Progenitor cell of endocrine pancreas (in vitro differentiated cells): ENCODE results near the gene RUNDC3A. TPM values are rescaled to one million over a fixed set of nuclear protein-coding genes. Genes with fewer than 3 reads are reported as not detected.
A peak's percentile ranks its signal among the peaks of the same experiment; 100 is the strongest.
"Not testable (repeated sequence)": the region's sequence is repeated elsewhere in the genome, so short reads cannot be mapped to it uniquely, and the experiment has no call there.

Source experiments
- DNase-seq: peaks from one replicate; pipeline ENCODE4 v3.0.0; 2021; ENCODE audit warnings: low spot score; ENCODE audit not compliant: unreplicated experiment
- H3K27ac Mint-ChIP-seq: 2 replicates; pipeline ENCODE4 v1.8.0; 2021; ENCODE audit warnings: mild to moderate bottlenecking, moderate library complexity, mixed read lengths
- H3K27me3 Mint-ChIP-seq: 2 replicates; pipeline ENCODE4 v1.8.0; 2021; ENCODE audit warnings: mixed read lengths
- H3K36me3 Mint-ChIP-seq: 2 replicates; pipeline ENCODE4 v1.8.0; 2022; ENCODE audit warnings: mixed read lengths; ENCODE audit not compliant: insufficient read depth
- H3K4me1 Mint-ChIP-seq: 2 replicates; pipeline ENCODE4 v1.8.0; 2021; ENCODE audit warnings: low read depth, mixed read lengths
- H3K4me3 Mint-ChIP-seq: 2 replicates; pipeline ENCODE4 v1.8.0; 2021; ENCODE audit warnings: low read depth, mild to moderate bottlenecking, moderate library complexity, mixed read lengths
- H3K9me3 Mint-ChIP-seq: 2 replicates; pipeline ENCODE4 v1.8.0; 2021; ENCODE audit warnings: low read depth, mixed read lengths
- total RNA-seq: library from RNA; stranded (reverse); gene quantifications from 2 replicates; pipeline ENCODE4 v1.2.1, GENCODE V29; 2021
- TF ChIP-seq, protein P1 (sequence below): fragments of 200-600 bp; sonication (generic); IDR thresholded peaks from one replicate; pipeline ENCODE4 v1.5.0; 2021; ENCODE audit warnings: antibody characterized with exemption, mild to moderate bottlenecking; ENCODE audit not compliant: unreplicated experiment

Gene RUNDC3A
- total RNA-seq, 1 donor from 2014 or later: 9.3 TPM

DNA sequence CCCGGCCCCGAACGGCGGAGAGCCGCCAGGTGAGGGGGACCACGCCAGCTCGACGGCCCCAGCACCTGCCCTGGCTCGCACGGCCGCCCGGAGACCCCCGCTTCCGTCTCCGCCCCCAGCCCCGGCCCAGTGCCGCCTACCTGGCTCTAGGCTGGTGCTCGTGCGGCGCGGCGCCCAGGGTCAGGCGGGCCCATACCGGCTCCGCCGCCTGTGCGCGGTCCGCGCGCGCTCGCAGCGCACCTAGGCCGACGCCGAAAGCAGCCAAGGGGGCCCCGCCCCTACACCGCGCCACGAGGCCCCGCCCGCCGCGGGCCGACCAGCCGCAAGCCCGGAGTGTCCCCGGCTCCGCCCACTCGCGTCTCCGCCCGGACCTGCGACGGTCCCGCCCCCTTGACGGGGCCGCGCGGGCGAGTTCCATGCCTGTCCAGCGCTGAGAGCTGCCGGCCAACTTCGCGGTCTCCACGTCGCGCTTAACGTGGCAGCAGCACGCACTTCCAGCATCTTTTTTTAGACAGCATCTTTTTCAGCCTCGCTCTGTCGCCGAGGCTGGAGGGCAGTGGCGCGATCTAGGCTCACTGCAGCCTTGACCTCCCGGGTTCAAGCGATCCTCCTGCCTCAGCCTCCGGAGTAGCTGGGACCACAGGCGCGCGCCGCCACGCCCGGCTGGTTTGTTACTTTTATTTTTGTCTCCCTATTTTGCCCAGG, 16.3 kb downstream of the RUNDC3A start, which contains the start of gene SLC25A39:
TSS of gene SLC25A39 (minus strand) at position 253 of the 705 bp plus-strand sequence. CDS start 1,261 bp downstream, outside the sequence.
- Mint-ChIP-seq H3K4me1 (peaks cover 5% of the 10 kb centered on the region), H3K36me3 (no peaks in the 10 kb centered on the region), H3K4me3 (peak within 1 kb of the TSS; percentile 80), H3K27me3 (peaks cover 11% of the 10 kb centered on the region), H3K27ac (peak within 1 kb of the TSS; percentile 67), H3K9me3 (no peaks in the 10 kb centered on the region)
- peak; percentile 94 for DNase-seq
- TF ChIP-seq, protein P1, sequence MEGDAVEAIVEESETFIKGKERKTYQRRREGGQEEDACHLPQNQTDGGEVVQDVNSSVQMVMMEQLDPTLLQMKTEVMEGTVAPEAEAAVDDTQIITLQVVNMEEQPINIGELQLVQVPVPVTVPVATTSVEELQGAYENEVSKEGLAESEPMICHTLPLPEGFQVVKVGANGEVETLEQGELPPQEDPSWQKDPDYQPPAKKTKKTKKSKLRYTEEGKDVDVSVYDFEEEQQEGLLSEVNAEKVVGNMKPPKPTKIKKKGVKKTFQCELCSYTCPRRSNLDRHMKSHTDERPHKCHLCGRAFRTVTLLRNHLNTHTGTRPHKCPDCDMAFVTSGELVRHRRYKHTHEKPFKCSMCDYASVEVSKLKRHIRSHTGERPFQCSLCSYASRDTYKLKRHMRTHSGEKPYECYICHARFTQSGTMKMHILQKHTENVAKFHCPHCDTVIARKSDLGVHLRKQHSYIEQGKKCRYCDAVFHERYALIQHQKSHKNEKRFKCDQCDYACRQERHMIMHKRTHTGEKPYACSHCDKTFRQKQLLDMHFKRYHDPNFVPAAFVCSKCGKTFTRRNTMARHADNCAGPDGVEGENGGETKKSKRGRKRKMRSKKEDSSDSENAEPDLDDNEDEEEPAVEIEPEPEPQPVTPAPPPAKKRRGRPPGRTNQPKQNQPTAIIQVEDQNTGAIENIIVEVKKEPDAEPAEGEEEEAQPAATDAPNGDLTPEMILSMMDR: no peak

DNA sequence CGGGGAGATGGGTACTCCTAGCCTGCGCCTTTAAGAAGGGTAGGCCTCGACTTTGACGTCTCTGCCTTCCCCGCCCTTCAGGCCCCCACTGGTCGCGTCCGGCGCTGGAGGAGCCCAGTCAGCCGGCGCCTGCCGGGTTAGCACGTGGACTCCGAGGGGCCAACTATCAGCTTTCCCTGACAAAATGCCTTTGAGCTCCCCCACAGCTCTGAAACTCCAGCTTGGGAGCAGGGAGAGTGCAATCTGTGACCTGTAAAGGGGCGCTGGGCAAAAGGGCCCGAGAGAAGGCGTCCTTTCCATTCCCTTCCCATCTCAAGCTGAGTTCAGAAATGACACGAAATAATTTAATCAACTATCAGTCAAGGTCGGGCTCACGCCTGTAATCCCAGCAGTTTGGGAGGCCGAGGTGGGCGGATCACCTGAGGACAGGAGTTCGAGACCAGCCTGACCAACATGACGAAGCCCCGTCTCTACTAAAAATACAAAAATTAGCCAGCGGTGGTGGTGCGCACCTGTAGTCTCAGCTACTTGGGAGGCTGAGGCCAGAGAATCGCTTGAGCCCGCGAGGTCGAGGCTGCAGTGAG, 18.6 kb downstream of the RUNDC3A start:
- Mint-ChIP-seq H3K4me3 (no peak overlapping the region), H3K9me3 (no peaks in the 10 kb centered on the region), H3K27me3 (peaks cover 11% of the 10 kb centered on the region), H3K27ac (peak overlapping the region; percentile 83), H3K36me3 (no peaks in the 10 kb centered on the region), H3K4me1 (peaks cover 5% of the 10 kb centered on the region)
- TF ChIP-seq, protein P1: no peak
- peak; percentile 76 for DNase-seq

DNA sequence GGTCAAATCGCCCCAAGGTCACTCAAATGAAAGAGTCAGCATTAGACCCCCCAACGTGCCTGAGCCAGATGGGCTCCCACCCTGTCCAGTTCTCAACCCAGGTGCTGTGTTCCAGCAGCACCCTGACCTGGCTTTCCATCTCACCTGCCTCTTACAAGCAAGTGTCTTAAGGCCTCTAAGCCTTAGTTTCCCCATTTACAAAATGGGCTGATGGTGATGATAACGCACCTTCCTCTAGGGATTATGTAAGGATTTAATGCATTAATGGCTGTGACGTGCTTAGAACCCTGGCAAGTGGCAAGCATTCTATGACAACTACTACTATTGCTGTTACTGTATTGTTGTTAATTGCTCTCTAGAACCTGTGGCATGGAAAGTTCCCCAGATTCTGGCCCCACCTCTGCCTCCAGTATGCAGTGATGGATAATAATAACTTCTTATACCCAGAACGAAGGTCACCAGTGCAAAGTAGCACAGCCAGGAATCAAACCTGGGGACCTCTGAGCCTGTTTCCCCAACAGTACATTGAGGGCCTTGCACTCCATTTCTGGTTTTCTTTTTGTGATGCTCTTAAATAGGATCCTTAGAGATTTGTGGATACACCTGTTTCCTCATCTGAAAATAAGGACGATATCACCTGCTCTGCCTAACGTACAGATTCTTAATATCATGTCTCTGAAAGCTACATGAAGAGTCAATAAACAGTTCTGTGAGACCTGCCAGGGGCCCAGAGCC, 19.5 kb downstream of the RUNDC3A start:
- Mint-ChIP-seq H3K27ac (no peak overlapping the region), H3K36me3 (no peaks in the 10 kb centered on the region), H3K4me1 (peaks cover 5% of the 10 kb centered on the region), H3K4me3 (no peak overlapping the region), H3K9me3 (no peaks in the 10 kb centered on the region), H3K27me3 (peaks cover 11% of the 10 kb centered on the region)
- DNase-seq: no peak
- TF ChIP-seq, protein P1: no peak

DNA sequence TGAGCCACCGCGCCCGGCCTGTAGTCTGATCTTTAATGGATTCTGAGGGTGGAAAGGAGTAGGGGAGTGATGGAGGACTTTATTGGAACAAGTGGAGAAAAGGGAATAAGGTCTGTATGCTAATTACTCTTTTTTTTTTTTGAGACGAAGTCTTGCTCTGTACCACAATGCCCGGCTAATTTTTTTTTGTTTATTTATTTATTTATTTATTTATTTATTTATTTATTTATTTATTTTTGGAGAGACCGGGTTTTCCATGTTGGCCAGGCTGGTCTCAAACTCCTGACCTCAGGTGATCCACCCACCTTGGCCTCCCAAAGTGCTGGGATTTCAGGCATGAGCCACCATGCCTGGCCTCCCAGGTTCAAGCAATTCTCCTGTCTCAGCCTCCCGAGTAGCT, 21.1 kb downstream of the RUNDC3A start:
- H3K27ac Mint-ChIP-seq, H3K4me3 Mint-ChIP-seq, H3K4me1 Mint-ChIP-seq, H3K9me3 Mint-ChIP-seq, DNase-seq, H3K36me3 Mint-ChIP-seq: not testable (repeated sequence)
- peaks cover 13% of the 10 kb centered on the region for H3K27me3 Mint-ChIP-seq

DNA sequence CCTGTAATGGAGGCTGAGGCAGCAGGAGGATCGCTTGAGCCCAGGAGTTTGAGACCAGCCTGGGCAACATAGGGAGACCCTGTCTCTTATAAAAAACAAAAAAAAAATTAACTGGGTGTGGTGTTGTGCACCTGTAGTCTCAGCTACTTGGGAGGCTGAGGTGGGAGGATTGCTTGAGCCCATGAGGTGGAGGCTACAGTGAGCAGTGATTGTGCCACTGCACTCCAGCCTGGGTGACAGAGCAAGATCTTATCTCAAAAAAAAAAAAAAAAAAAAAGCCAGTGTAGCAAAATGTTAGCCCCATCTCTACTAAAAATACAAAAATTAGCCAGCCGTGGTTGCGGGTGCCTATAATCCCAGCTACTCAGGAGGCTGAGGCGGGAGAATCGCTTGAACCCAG, 21.9 kb downstream of the RUNDC3A start:
- H3K9me3 Mint-ChIP-seq, H3K36me3 Mint-ChIP-seq, H3K4me1 Mint-ChIP-seq, H3K27ac Mint-ChIP-seq, H3K4me3 Mint-ChIP-seq, DNase-seq: not testable (repeated sequence)
- peaks cover 12% of the 10 kb centered on the region for H3K27me3 Mint-ChIP-seq

DNA sequence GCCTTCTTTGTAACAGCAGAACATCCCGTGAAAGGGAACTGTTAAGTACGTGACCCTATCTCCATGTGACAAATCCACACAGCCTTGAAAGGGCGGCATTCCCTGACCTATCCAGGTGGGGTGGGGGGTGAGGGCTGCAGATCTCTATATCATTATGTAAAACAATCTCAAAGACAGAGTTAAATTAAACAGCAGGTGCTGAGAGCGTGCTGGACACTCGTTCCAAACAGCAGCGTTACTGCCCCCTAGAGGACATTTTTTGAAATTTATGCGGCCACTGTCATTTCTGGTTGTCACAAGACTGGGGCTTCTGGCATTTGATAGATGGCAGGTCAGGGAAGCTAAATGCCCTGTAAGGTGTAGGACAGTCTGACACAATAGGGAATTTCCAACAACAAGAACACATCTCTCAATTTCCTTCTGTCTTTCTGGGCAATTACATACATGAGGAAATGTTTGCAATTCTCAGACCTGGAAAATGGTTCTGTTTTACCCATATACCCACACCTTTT, 22.9 kb downstream of the RUNDC3A start:
- DNase-seq: peak; percentile 60
- no peaks in the 10 kb centered on the region for H3K4me1 Mint-ChIP-seq
- TF ChIP-seq, protein P1: peak; percentile 85
- H3K9me3 Mint-ChIP-seq: no peaks in the 10 kb centered on the region
- H3K27me3 Mint-ChIP-seq: peaks cover 8% of the 10 kb centered on the region
- H3K27ac Mint-ChIP-seq: no peak overlapping the region
- no peak overlapping the region for H3K4me3 Mint-ChIP-seq
- H3K36me3 Mint-ChIP-seq: no peaks in the 10 kb centered on the region
